ENCODE results near the gene BNIP2.

DNA sequence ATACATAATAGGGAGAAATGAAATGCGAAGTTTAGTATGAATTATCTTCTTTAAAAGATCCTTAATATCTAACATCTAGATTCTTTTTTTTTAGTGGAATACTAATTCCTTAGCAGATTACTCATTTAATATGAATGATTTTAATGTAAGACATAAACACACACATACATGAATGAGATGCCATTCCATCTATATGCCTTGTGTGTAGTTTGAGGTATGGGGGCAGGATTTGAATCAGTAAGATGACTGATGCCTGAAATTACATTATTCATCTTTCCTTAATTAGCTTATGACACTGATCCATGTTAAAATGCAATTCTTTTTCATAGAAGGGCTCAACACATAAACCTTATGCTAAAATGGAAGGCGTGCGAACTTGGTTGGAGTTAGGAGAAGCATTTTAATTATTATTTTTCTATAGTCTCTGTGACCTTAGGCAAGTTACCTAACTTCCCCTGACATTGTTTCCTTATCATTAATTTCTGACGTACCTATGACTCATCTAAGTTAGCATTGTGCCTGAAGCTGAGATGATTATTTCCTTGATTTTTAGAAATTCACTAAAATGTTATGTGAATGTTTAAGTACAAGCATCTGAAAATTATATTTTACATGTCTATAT is 10.8 kb upstream of the BNIP2 start:
- TF ChIP-seq, protein P1, sequence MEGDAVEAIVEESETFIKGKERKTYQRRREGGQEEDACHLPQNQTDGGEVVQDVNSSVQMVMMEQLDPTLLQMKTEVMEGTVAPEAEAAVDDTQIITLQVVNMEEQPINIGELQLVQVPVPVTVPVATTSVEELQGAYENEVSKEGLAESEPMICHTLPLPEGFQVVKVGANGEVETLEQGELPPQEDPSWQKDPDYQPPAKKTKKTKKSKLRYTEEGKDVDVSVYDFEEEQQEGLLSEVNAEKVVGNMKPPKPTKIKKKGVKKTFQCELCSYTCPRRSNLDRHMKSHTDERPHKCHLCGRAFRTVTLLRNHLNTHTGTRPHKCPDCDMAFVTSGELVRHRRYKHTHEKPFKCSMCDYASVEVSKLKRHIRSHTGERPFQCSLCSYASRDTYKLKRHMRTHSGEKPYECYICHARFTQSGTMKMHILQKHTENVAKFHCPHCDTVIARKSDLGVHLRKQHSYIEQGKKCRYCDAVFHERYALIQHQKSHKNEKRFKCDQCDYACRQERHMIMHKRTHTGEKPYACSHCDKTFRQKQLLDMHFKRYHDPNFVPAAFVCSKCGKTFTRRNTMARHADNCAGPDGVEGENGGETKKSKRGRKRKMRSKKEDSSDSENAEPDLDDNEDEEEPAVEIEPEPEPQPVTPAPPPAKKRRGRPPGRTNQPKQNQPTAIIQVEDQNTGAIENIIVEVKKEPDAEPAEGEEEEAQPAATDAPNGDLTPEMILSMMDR (IDR thresholded peaks at IDR 0.05; ENCODE audit: low read depth, low read length) = no peak
- TF ChIP-seq POLR2A (IDR thresholded peaks at IDR 0.05; ENCODE audit: extremely low read depth, insufficient read length) (no peak), MYC (IDR thresholded peaks at IDR 0.05; ENCODE audit: low read depth, low read length) (no peak)
- TF ChIP-seq, protein P2, sequence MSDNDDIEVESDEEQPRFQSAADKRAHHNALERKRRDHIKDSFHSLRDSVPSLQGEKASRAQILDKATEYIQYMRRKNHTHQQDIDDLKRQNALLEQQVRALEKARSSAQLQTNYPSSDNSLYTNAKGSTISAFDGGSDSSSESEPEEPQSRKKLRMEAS (IDR thresholded peaks at IDR 0.05; ENCODE audit: low read depth, low read length) = no peak

Data from NB4 (cell line).